Measurements from ENCODE around the gene TPM4.

The TPM4 gene

GRCh38 chr19:16042533-16043085 is 33.7 kb upstream of the TPM4 start:
- DNase-seq: no peak

- DNase-seq: no peak
Measured at GRCh38 chr19:16043156-16043757, 33.0 kb upstream of the TPM4 start.

- DNase-seq: no peak
Measured at GRCh38 chr19:16044746-16045145, 31.5 kb upstream of the TPM4 start.

GRCh38 chr19:16045171-16045570 is 31.1 kb upstream of the TPM4 start:
- DNase-seq: no peak

- DNase-seq: no peak
Measured at GRCh38 chr19:16045893-16046292, 30.4 kb upstream of the TPM4 start.

- DNase-seq: no peak
Measured at GRCh38 chr19:16048583-16048982, 27.7 kb upstream of the TPM4 start.

GRCh38 chr19:16051254-16052025 is 24.9 kb upstream of the TPM4 start:
- peak; percentile 71 to 78 for DNase-seq

GRCh38 chr19:16052353-16052752 is 23.9 kb upstream of the TPM4 start:
- DNase-seq: no peak

- DNase-seq: no peak
Measured at GRCh38 chr19:16057062-16057461, 19.2 kb upstream of the TPM4 start.

- no peak for DNase-seq
Measured at GRCh38 chr19:16060294-16060693, 16.0 kb upstream of the TPM4 start.

- DNase-seq: no peak
Measured at GRCh38 chr19:16061943-16062342, 14.4 kb upstream of the TPM4 start.

GRCh38 chr19:16062789-16063188 is 13.5 kb upstream of the TPM4 start:
- peak; percentile 71 to 75 for DNase-seq

- no peak for DNase-seq
Measured at GRCh38 chr19:16064209-16064889, 11.9 kb upstream of the TPM4 start.

- peak; percentile 74 to 76 for DNase-seq
Measured at GRCh38 chr19:16066611-16067104, 9.6 kb upstream of the TPM4 start.

- no peak for DNase-seq
Measured at GRCh38 chr19:16067205-16067938, 8.9 kb upstream of the TPM4 start.

GRCh38 chr19:16068696-16069259 is 7.5 kb upstream of the TPM4 start:
- DNase-seq: no peak

- no peak for DNase-seq
Measured at GRCh38 chr19:16069813-16070365, 6.4 kb upstream of the TPM4 start.

GRCh38 chr19:16070366-16070990 is 5.8 kb upstream of the TPM4 start:
- DNase-seq: peak; percentile 93 to 94

GRCh38 chr19:16071072-16071691 is 5.1 kb upstream of the TPM4 start:
- no peak for DNase-seq

- no peak for DNase-seq
Measured at GRCh38 chr19:16073481-16073880, 2.8 kb upstream of the TPM4 start.

- DNase-seq: peak; percentile 43 to 48
Measured at GRCh38 chr19:16073988-16074387, 2.3 kb upstream of the TPM4 start.

Measured in CD4-positive, alpha-beta T cell treated with Interleukin-4 for 1 hour (primary cell).